LNCaP clone FGC (cell line): ENCODE results near the gene LCLAT1.

ENCODE experiments used
- DNase-seq: peaks from one replicate; pipeline ENCODE4 v3.0.0-alpha.2; 2011; ENCODE audit warnings: low read depth
- H3K4me3 ChIP-seq: 2 replicates; pipeline ENCODE4 v1.5.1; 2011; ENCODE audit warnings: mild to moderate bottlenecking, low read depth, low read length, control low read depth
- CTCF ChIP-seq: IDR thresholded peaks from 2 replicates; pipeline ENCODE4 v1.5.1; 2012; ENCODE audit warnings: mild to moderate bottlenecking; ENCODE audit not compliant: control insufficient read depth, insufficient read depth; ENCODE audit errors: extremely low read depth

The LCLAT1 gene

GRCh38 chr2:30447149-30448045, at the start of gene LCLAT1:
Gene LCLAT1, plus strand, starts transcription at chr2:30447246. Its CDS starts 78,345 bp downstream, at chr2:30525591.
- peak within 1 kb of the TSS; percentile 90 for H3K4me3 ChIP-seq
- TF ChIP-seq CTCF = 0 out of 2 replicates have a peak, but pooled peaks have one; percentile 11
- DNase-seq = no peak

GRCh38 chr2:30398084-30398873, 48.8 kb upstream of the LCLAT1 start:
- DNase-seq = no peak
- TF ChIP-seq CTCF = no peak
- no peak overlapping the region for H3K4me3 ChIP-seq

GRCh38 chr2:30400151-30400954, 46.7 kb upstream of the LCLAT1 start:
- DNase-seq = no peak
- no peak overlapping the region for H3K4me3 ChIP-seq
- no peak for TF ChIP-seq CTCF

DNA sequence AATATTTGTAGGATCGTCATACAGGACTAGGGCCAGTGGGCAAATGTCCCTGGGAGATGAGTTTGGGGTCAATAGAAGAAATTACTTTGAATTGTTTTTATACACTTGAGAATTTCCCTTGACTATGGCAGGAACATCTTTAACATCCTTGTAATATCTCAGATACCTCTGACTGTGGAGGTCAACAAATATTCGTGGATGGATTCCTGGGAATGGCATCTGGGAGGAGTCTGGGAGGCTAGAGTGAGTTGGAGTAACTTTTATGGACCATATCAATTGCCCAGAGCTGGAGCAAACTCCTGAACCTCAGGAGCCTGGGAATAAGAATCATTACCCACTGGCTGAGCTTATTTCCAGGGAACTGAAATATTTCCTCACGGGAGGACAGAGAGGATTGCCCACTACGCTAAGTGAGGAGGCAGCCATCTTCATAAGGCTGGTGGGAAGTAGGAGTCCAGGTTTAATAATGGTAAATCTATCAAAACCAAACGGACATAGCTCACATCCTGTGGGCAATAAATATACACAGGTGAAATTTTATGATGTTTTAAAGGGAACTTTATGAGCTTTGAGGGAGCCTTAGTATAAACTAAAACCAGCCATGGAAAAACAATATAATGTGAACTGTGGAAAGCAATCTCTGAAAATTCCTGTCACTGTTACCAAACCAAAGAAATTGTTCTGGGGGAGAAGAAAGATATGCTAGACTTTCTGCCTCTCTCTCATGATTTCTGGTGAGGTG, 44.4 kb upstream of the LCLAT1 start:
- no peak for DNase-seq
- TF ChIP-seq CTCF = no peak
- H3K4me3 ChIP-seq = no peak overlapping the region

GRCh38 chr2:30403592-30404312, 43.3 kb upstream of the LCLAT1 start:
- no peak for DNase-seq

More at GRCh38 chr2:30403592-30404312, 43.3 kb upstream of the LCLAT1 start:
- TF ChIP-seq CTCF = no peak
- no peak overlapping the region for H3K4me3 ChIP-seq
